SU-DHL-6 (cell line): ENCODE measurements around the gene SCCPDH.

Experiments used
- EZH2phosphoT487 ChIP-seq: fragments of 200-600 bp; sonication (generic), shearing (Covaris generic); conservative IDR thresholded peaks from 2 replicates; pipeline ENCODE4 v1.6.1; 2018; ENCODE audit warnings: mild to moderate bottlenecking, antibody characterized with exemption, low read length, moderate library complexity, mixed read lengths
- TF ChIP-seq, protein P1 (sequence below): fragments of 200-600 bp; sonication (generic); IDR thresholded peaks from one replicate; pipeline ENCODE4 v1.5.1; 2017; ENCODE audit warnings: antibody characterized with exemption, mild to moderate bottlenecking, low read length, moderate library complexity; ENCODE audit not compliant: insufficient read depth, poor library complexity, severe bottlenecking

DNA sequence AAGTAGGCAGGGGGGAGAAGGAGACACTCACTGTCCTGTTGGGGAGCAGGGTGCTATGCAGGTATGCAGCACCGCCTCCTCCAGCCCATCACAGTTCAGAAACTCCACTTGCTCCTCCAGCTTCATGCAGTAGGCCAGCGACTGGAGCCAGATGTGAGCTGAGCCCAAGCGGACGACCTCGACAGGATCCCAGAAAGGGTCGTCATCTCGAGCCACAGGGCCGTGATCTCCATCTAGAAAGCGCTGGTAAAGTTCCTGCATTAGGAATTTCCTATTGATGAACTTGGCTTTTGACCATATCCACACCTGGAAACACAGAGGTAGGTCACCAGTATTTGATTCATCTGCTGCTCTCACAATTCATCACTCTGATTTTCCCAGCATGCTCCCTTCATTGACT lies 56.1 kb downstream of the SCCPDH start:
- TF ChIP-seq, protein P1, sequence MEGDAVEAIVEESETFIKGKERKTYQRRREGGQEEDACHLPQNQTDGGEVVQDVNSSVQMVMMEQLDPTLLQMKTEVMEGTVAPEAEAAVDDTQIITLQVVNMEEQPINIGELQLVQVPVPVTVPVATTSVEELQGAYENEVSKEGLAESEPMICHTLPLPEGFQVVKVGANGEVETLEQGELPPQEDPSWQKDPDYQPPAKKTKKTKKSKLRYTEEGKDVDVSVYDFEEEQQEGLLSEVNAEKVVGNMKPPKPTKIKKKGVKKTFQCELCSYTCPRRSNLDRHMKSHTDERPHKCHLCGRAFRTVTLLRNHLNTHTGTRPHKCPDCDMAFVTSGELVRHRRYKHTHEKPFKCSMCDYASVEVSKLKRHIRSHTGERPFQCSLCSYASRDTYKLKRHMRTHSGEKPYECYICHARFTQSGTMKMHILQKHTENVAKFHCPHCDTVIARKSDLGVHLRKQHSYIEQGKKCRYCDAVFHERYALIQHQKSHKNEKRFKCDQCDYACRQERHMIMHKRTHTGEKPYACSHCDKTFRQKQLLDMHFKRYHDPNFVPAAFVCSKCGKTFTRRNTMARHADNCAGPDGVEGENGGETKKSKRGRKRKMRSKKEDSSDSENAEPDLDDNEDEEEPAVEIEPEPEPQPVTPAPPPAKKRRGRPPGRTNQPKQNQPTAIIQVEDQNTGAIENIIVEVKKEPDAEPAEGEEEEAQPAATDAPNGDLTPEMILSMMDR, result no peak
- no peak for TF ChIP-seq EZH2phosphoT487
